Kidney (tissue), 11 donors: ENCODE results near the gene GOLGA6L7. TPM values are rescaled to one million over a fixed set of nuclear protein-coding genes. Genes with fewer than 3 reads are reported as not detected.
"Not testable (repeated sequence)": the region's sequence is repeated elsewhere in the genome, so short reads cannot be mapped to it uniquely, and the experiment has no call there.

Experiments
- DNase-seq, 5 donors: peaks; one replicate each; pipeline ENCODE4 v3.0.0-alpha.2; 2013 to 2020
- FAIRE-seq: peaks from 2 replicates; lab custom pipeline; 2012; peaks lifted over from hg19 to GRCh38; lab: Jason Lieb, UNC
- H3K27ac ChIP-seq, 2 donors: one replicate each; pipeline ENCODE4 v1.7.0; 2013; ENCODE audit warnings: low read depth in 2 of 2, low read length in 2 of 2, inconsistent platforms in 1 of 2
- H3K27me3 ChIP-seq: one replicate; pipeline ENCODE4 v1.7.1; 2013; ENCODE audit warnings: low read length, inconsistent platforms; ENCODE audit not compliant: control insufficient read depth, insufficient read depth
- H3K36me3 ChIP-seq, 3 donors: one replicate each; pipeline versions ENCODE4 v1.7.0 to v1.7.1; 2013; ENCODE audit warnings: low read length in 3 of 3, control low read depth in 1 of 3, inconsistent platforms in 1 of 3; ENCODE audit not compliant: insufficient read depth in 3 of 3, control insufficient read depth in 2 of 3
- H3K4me1 ChIP-seq, 3 donors: one replicate each; pipeline versions ENCODE4 v1.7.0 to v1.7.1; 2013; ENCODE audit warnings: low read length in 3 of 3, inconsistent platforms in 1 of 3, low read depth in 1 of 3; ENCODE audit not compliant: control insufficient read depth in 2 of 3, insufficient read depth in 2 of 3
- H3K4me3 ChIP-seq, 3 donors: one replicate each; pipeline versions ENCODE4 v1.7.0 to v1.8.1; 2013; ENCODE audit warnings: low read length in 3 of 3, control low read depth in 1 of 3, inconsistent platforms in 1 of 3
- H3K9ac ChIP-seq, 3 donors: one replicate each; pipeline versions ENCODE4 v1.7.0 to v1.7.1; 2013; ENCODE audit warnings: low read length in 3 of 3, control low read depth in 1 of 3, inconsistent platforms in 1 of 3
- H3K9me3 ChIP-seq, 3 donors: one replicate each; pipeline versions ENCODE4 v1.7.0 to v1.7.1; 2013; ENCODE audit warnings: low read length in 3 of 3, control low read depth in 1 of 3, inconsistent platforms in 1 of 3; ENCODE audit not compliant: control insufficient read depth in 2 of 3, insufficient read depth in 1 of 3
- intact Hi-C: fragments of 100-400 bp; cut with DNase I; formaldehyde crosslinking; loops from one replicate; pipeline ENCODE4 v1.11.1; 2022
- polyA plus RNA-seq: library from polyadenylated mRNA; stranded (reverse); fragments of 350-450 nt; fragmentation: Illumina TruSeq; extraction: RNeasy Lipid Tissue Mini Kit (QIAGEN cat#74804); gene quantifications from one replicate; pipeline ENCODE4 v1.2.3, GENCODE V29; 2014; ENCODE audit warnings: low read depth, low replicate concordance; ENCODE audit not compliant: insufficient read depth
- total RNA-seq: library from RNA; stranded (reverse); fragmentation: NEBNext Ultra II Directional; extraction: Animal tissue kit (Norgen Biotek cat#: 25700); gene quantifications from one replicate; pipeline ENCODE4 v1.2.1, GENCODE V29; 2021
- donor health status: control.
- donor health status: control.
- donor health status: DM: yes; HTN: yes; CAD: no.
- donor health status: Normal renal cell carcinoma (clear cell type).

GOLGA6L7 gene
- total and polyA plus RNA-seq, 2 donors from 2014 or later, result not detected

DNA sequence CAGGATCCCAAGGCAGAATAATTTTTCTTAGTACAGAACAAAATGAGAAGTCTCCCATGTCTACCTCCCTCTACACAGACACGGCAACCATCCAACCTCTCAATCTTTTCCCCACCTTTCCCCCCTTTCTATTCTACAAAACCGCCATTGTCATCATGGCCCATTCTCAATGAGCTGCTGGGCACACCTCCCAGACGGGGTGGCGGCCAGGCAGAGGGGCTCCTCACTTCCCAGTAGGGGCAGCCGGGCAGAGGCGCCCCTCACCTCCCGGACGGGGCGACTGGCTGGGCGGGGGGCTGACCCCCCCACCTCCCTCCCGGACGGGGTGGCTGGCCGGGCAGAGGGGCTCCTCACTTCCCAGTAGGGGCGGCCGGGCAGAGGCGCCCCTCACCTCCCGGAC lies 827 bp upstream of the GOLGA6L7 start:
- H3K9ac ChIP-seq, H3K4me3 ChIP-seq, H3K27ac ChIP-seq, H3K9me3 ChIP-seq, DNase-seq, intact Hi-C loops, H3K36me3 ChIP-seq, H3K27me3 ChIP-seq, H3K4me1 ChIP-seq, FAIRE-seq: not testable (repeated sequence)

DNA sequence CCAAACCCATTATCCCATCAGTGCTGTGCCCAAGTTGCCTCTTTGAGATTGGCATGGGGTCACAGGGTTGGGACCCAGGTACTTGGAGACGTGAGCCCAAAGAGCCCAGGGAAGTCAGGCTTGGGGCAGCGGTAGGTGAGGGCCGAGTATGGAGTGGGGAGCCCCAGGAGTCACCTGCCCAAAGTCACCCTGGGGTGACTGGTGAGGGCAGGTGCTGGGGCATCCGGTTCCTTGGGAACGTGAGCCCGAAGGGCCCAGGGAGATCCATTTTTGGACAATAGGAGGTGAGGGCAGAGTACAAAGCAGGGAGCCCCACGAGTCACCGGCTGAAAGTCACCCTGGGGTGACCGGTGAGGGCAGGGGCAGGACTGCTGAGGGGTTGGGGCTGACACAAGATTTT lies 485 bp downstream of the GOLGA6L7 start:
- H3K27me3 ChIP-seq, intact Hi-C loops, H3K9ac ChIP-seq: not testable (repeated sequence)

GRCh38 chr15:28847247-28847646 lies 1.2 kb downstream of the GOLGA6L7 start:
- H3K9me3 ChIP-seq, FAIRE-seq, intact Hi-C loops, H3K36me3 ChIP-seq, DNase-seq, H3K27ac ChIP-seq, H3K27me3 ChIP-seq, H3K4me1 ChIP-seq, H3K4me3 ChIP-seq, H3K9ac ChIP-seq: not testable (repeated sequence)

More for the DNA sequence above, 485 bp downstream of the GOLGA6L7 start:
- H3K9me3 ChIP-seq, FAIRE-seq, H3K4me1 ChIP-seq, DNase-seq, H3K36me3 ChIP-seq, H3K27ac ChIP-seq, H3K4me3 ChIP-seq: not testable (repeated sequence)

DNA sequence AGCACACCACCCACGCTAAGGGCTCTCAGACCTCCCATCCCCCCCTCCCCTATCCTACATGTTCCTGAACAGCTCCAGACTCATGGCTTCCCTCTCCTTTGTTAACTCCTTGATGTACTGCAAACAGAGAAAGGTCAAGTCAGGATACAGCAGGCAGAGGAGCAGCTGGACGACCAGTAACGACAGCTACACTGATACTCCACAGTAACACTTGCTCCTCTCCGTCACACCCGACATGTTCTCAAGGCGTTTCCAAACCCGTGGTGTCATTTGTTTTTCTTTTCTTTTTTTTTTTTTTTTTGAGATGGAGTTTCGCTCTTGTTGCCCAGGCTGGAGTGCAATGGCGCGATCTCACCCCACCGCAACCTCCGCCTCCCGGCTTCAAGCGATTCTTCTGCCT lies 4.3 kb downstream of the GOLGA6L7 start:
- H3K27ac ChIP-seq, H3K4me1 ChIP-seq, H3K36me3 ChIP-seq, H3K9me3 ChIP-seq, H3K9ac ChIP-seq, DNase-seq, H3K27me3 ChIP-seq, FAIRE-seq, intact Hi-C loops, H3K4me3 ChIP-seq: not testable (repeated sequence)

DNA sequence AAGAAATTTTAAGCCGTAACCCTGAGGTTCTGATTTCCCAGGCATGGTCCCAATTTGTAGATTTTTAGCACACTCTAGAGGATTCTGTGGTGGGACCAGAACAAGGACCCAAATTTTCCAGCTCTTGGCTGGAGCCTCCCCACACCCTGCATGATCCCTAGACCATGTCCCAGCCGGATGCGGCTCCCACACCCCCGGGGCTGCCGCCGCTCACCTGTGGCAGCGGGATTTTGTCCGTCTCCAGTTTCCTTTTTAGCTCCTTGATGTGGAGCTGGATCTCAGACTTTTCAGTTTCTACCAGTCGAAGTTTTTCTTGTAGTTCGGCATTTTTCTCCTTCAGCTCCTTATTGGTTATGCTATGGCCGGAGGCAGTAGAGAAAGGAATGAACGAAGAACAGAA lies 4.9 kb downstream of the GOLGA6L7 start:
- DNase-seq, H3K4me1 ChIP-seq, H3K27me3 ChIP-seq, H3K9ac ChIP-seq, H3K4me3 ChIP-seq, H3K27ac ChIP-seq, FAIRE-seq, H3K9me3 ChIP-seq, intact Hi-C loops, H3K36me3 ChIP-seq: not testable (repeated sequence)

DNA sequence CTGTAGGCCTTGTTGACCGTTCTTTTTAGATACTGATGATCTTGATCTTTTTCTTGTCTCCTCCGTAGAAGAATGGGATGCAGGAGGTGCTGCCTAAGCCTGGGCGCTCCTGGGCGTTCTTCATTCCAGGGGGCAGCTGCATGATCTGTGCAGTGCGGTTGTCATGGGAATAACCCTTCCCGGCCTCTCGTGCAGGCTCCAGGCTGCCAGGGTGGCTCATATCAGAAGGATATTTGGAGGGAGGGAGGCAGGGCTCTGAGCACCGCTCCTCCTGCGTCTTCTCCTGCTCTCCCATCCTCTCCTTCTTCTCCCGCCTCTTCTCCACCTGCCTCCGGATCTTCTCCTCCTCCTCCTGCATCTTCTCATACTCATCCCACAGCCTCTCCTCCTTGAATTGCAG lies 6.2 kb downstream of the GOLGA6L7 start:
- H3K9me3 ChIP-seq, H3K36me3 ChIP-seq, H3K27me3 ChIP-seq, H3K4me1 ChIP-seq, FAIRE-seq, H3K4me3 ChIP-seq, H3K9ac ChIP-seq, H3K27ac ChIP-seq, intact Hi-C loops, DNase-seq: not testable (repeated sequence)

GRCh38 chr15:28840285-28840684 lies 8.2 kb downstream of the GOLGA6L7 start:
- FAIRE-seq, intact Hi-C loops: not testable (repeated sequence)

GRCh38 chr15:28834957-28835585 lies 13.4 kb downstream of the GOLGA6L7 start:
- H3K36me3 ChIP-seq, intact Hi-C loops, FAIRE-seq, H3K9ac ChIP-seq, H3K27me3 ChIP-seq, H3K4me3 ChIP-seq, DNase-seq, H3K9me3 ChIP-seq, H3K4me1 ChIP-seq, H3K27ac ChIP-seq: not testable (repeated sequence)

More at GRCh38 chr15:28840285-28840684, 8.2 kb downstream of the GOLGA6L7 start:
- H3K27me3 ChIP-seq, H3K4me3 ChIP-seq, H3K27ac ChIP-seq, H3K9me3 ChIP-seq, H3K4me1 ChIP-seq, DNase-seq, H3K36me3 ChIP-seq, H3K9ac ChIP-seq: not testable (repeated sequence)
